ENCODE results near the gene LVRN. TPM values are rescaled to one million over a fixed set of nuclear protein-coding genes. Genes with fewer than 3 reads are reported as not detected.

Gene LVRN
- total RNA-seq, 1 donor from 2014 or later, result not detected

- Mint-ChIP-seq H3K9me3 (no peaks in the 10 kb centered on the region), H3K27ac (no peak overlapping the region), H3K4me1 (no peaks in the 10 kb centered on the region), H3K36me3 (ENCODE audit: low read depth) (no peaks in the 10 kb centered on the region), H3K27me3 (peaks cover 2% of the 10 kb centered on the region), H3K4me3 (no peak overlapping the region)
- DNase-seq, result no peak
- intact Hi-C loops (cut with micrococcal nuclease), result no loop called here
These were observed 15.6 kb upstream of the LVRN start for GRCh38 chr5:115946655-115947054.

GRCh38 chr5:115947260-115947659 lies 15.0 kb upstream of the LVRN start:
- no peak for DNase-seq
- Mint-ChIP-seq H3K27me3 (peaks cover 2% of the 10 kb centered on the region), H3K4me1 (no peaks in the 10 kb centered on the region), H3K27ac (no peak overlapping the region), H3K9me3 (no peaks in the 10 kb centered on the region), H3K36me3 (ENCODE audit: low read depth) (no peaks in the 10 kb centered on the region), H3K4me3 (no peak overlapping the region)
- intact Hi-C loops (cut with micrococcal nuclease), result no loop called here

- Mint-ChIP-seq H3K36me3 (ENCODE audit: low read depth) (no peaks in the 10 kb centered on the region), H3K4me3 (no peak overlapping the region), H3K27ac (no peak overlapping the region), H3K9me3 (no peaks in the 10 kb centered on the region), H3K4me1 (no peaks in the 10 kb centered on the region), H3K27me3 (peaks cover 2% of the 10 kb centered on the region)
- no peak for DNase-seq
- intact Hi-C loops (cut with micrococcal nuclease), result no loop called here
These were observed 14.2 kb upstream of the LVRN start for GRCh38 chr5:115948091-115948534.

GRCh38 chr5:115949096-115949495 lies 13.2 kb upstream of the LVRN start:
- intact Hi-C loops (cut with micrococcal nuclease), result no loop called here
- no peaks in the 10 kb centered on the region for H3K36me3 Mint-ChIP-seq (ENCODE audit: low read depth)
- no peak overlapping the region for H3K27ac Mint-ChIP-seq
- no peaks in the 10 kb centered on the region for H3K9me3 Mint-ChIP-seq
- no peak overlapping the region for H3K4me3 Mint-ChIP-seq
- DNase-seq, result no peak
- no peaks in the 10 kb centered on the region for H3K4me1 Mint-ChIP-seq
- peaks cover 2% of the 10 kb centered on the region for H3K27me3 Mint-ChIP-seq

GRCh38 chr5:115952588-115952987 lies 9.7 kb upstream of the LVRN start:
- Mint-ChIP-seq H3K27me3 (peaks cover 3% of the 10 kb centered on the region), H3K27ac (no peak overlapping the region), H3K36me3 (ENCODE audit: low read depth) (no peaks in the 10 kb centered on the region), H3K9me3 (no peaks in the 10 kb centered on the region), H3K4me3 (no peak overlapping the region), H3K4me1 (no peaks in the 10 kb centered on the region)
- intact Hi-C loops (cut with micrococcal nuclease), result no loop called here
- no peak for DNase-seq

GRCh38 chr5:115954144-115954543 lies 8.1 kb upstream of the LVRN start:
- Mint-ChIP-seq H3K27ac (no peak overlapping the region), H3K27me3 (peaks cover 7% of the 10 kb centered on the region), H3K9me3 (no peaks in the 10 kb centered on the region), H3K4me3 (no peak overlapping the region), H3K36me3 (ENCODE audit: low read depth) (no peaks in the 10 kb centered on the region), H3K4me1 (no peaks in the 10 kb centered on the region)
- DNase-seq, result no peak
- intact Hi-C loops (cut with micrococcal nuclease), result no loop called here

GRCh38 chr5:115956957-115957356 lies 5.3 kb upstream of the LVRN start:
- DNase-seq, result no peak
- intact Hi-C loops (cut with micrococcal nuclease), result no loop called here
- Mint-ChIP-seq H3K36me3 (ENCODE audit: low read depth) (no peaks in the 10 kb centered on the region), H3K4me3 (no peak overlapping the region), H3K9me3 (no peaks in the 10 kb centered on the region), H3K27me3 (peaks cover 27% of the 10 kb centered on the region), H3K4me1 (no peaks in the 10 kb centered on the region), H3K27ac (no peak overlapping the region)

GRCh38 chr5:115961381-115962238 lies 665 bp upstream of the LVRN start:
- H3K27me3 Mint-ChIP-seq, result peaks cover 59% of the 10 kb centered on the region
- no peak for DNase-seq
- intact Hi-C loops (cut with micrococcal nuclease), result loop anchor here (2.0 to 10.0 kb wide), 2 partner anchors 145 to 613 kb away; partner anchors contain the start of genes CDO1 and SEMA6A
- H3K36me3 Mint-ChIP-seq (ENCODE audit: low read depth), result no peaks in the 10 kb centered on the region
- H3K27ac Mint-ChIP-seq, result no peak overlapping the region
- no peak overlapping the region for H3K4me3 Mint-ChIP-seq
- no peaks in the 10 kb centered on the region for H3K9me3 Mint-ChIP-seq
- H3K4me1 Mint-ChIP-seq, result no peaks in the 10 kb centered on the region

- Mint-ChIP-seq H3K4me3 (no peak overlapping the region), H3K9me3 (no peaks in the 10 kb centered on the region), H3K27me3 (peaks cover 63% of the 10 kb centered on the region), H3K36me3 (ENCODE audit: low read depth) (no peaks in the 10 kb centered on the region), H3K27ac (no peak overlapping the region), H3K4me1 (no peaks in the 10 kb centered on the region)
- intact Hi-C loops (cut with micrococcal nuclease), result loop anchor here (2.0 to 10.0 kb wide), 2 partner anchors 146 to 612 kb away; partner anchors contain the start of genes CDO1 and SEMA6A
- no peak for DNase-seq
These were observed 509 bp downstream of the LVRN start for GRCh38 chr5:115962565-115963402.

GRCh38 chr5:115963566-115963965 lies 1.3 kb downstream of the LVRN start:
- no peak overlapping the region for H3K4me3 Mint-ChIP-seq
- DNase-seq, result no peak
- no peaks in the 10 kb centered on the region for H3K36me3 Mint-ChIP-seq (ENCODE audit: low read depth)
- H3K27ac Mint-ChIP-seq, result no peak overlapping the region
- no peaks in the 10 kb centered on the region for H3K4me1 Mint-ChIP-seq
- no peaks in the 10 kb centered on the region for H3K9me3 Mint-ChIP-seq
- intact Hi-C loops (cut with micrococcal nuclease), result loop anchor here (2.0 to 10.0 kb wide), 2 partner anchors 147 to 611 kb away; partner anchors contain the start of genes CDO1 and SEMA6A
- peaks cover 70% of the 10 kb centered on the region for H3K27me3 Mint-ChIP-seq

- Mint-ChIP-seq H3K9me3 (no peaks in the 10 kb centered on the region), H3K27ac (no peak overlapping the region), H3K4me1 (no peaks in the 10 kb centered on the region), H3K36me3 (ENCODE audit: low read depth) (no peaks in the 10 kb centered on the region), H3K4me3 (no peak overlapping the region), H3K27me3 (peaks cover 43% of the 10 kb centered on the region)
- intact Hi-C loops (cut with micrococcal nuclease), result loop anchor here (10.0 kb wide), 1 partner anchor 606 kb away; the partner anchor contains the start of gene SEMA6A
- DNase-seq, result no peak
These were observed 6.5 kb downstream of the LVRN start for GRCh38 chr5:115968770-115969169.

GRCh38 chr5:115977096-115977495 lies 14.8 kb downstream of the LVRN start:
- no peak overlapping the region for H3K27ac Mint-ChIP-seq

GRCh38 chr5:115977988-115978387 lies 15.7 kb downstream of the LVRN start:
- H3K9me3 Mint-ChIP-seq, result peaks cover 4% of the 10 kb centered on the region
- intact Hi-C loops (cut with micrococcal nuclease), result no loop called here
- peaks cover 12% of the 10 kb centered on the region for H3K27me3 Mint-ChIP-seq
- no peak overlapping the region for H3K4me3 Mint-ChIP-seq
- H3K4me1 Mint-ChIP-seq, result peaks cover 2% of the 10 kb centered on the region
- no peak overlapping the region for H3K27ac Mint-ChIP-seq
- DNase-seq, result no peak
- no peaks in the 10 kb centered on the region for H3K36me3 Mint-ChIP-seq (ENCODE audit: low read depth)

More at GRCh38 chr5:115977096-115977495, 14.8 kb downstream of the LVRN start:
- Mint-ChIP-seq H3K9me3 (peaks cover 4% of the 10 kb centered on the region), H3K4me3 (no peak overlapping the region), H3K36me3 (ENCODE audit: low read depth) (no peaks in the 10 kb centered on the region), H3K27me3 (peaks cover 10% of the 10 kb centered on the region), H3K4me1 (peaks cover 2% of the 10 kb centered on the region)
- intact Hi-C loops (cut with micrococcal nuclease), result no loop called here
- no peak for DNase-seq

- peaks cover 4% of the 10 kb centered on the region for H3K9me3 Mint-ChIP-seq
- H3K4me1 Mint-ChIP-seq, result peaks cover 2% of the 10 kb centered on the region
- H3K4me3 Mint-ChIP-seq, result no peak overlapping the region
- intact Hi-C loops (cut with micrococcal nuclease), result no loop called here
- no peak for DNase-seq
- H3K27me3 Mint-ChIP-seq, result peaks cover 12% of the 10 kb centered on the region
- H3K27ac Mint-ChIP-seq, result no peak overlapping the region
- H3K36me3 Mint-ChIP-seq (ENCODE audit: low read depth), result no peaks in the 10 kb centered on the region
These were observed 16.5 kb downstream of the LVRN start for GRCh38 chr5:115978779-115979178.
